Motor neuron (in vitro differentiated cells): ENCODE measurements around the gene TAF1L. TPM values are rescaled to one million over a fixed set of nuclear protein-coding genes. Genes with fewer than 3 reads are reported as not detected.
"Not testable (repeated sequence)": the region's sequence is repeated elsewhere in the genome, so short reads cannot be mapped to it uniquely, and the experiment has no call there.

Experiments
- ATAC-seq, 8 experiments: fragments of 200-7000 bp; cut with Tn5 transposase; replicated peaks in 6 of 8; 2 replicates each; pipeline ENCODE4 v1.8.0; 2021; ENCODE audit warnings: mild to moderate bottlenecking in 8 of 8, moderate library complexity in 8 of 8
- H3K27ac ChIP-seq, 2 donors: fragments of 250-450 bp; sonication (Bioruptor Pico); 2 replicates each; pipeline ENCODE4 v1.9.0; 2021; ENCODE audit warnings: antibody characterized with exemption in 2 of 2, mild to moderate bottlenecking in 2 of 2, moderate library complexity in 1 of 2
- H3K4me1 ChIP-seq, 2 donors: fragments of 250-450 bp; sonication (Bioruptor Pico); replicated peaks in 1 of 2; 2 replicates each; pipeline ENCODE4 v1.6.1; 2021; ENCODE audit warnings: antibody characterized with exemption in 2 of 2, mild to moderate bottlenecking in 2 of 2, moderate library complexity in 1 of 2
- H3K4me3 ChIP-seq, 5 donors: fragments of 250-450 bp; sonication (Bioruptor Pico); 2 replicates each; pipeline ENCODE4 v1.9.0; 2021; ENCODE audit warnings: antibody characterized with exemption in 5 of 5, mild to moderate bottlenecking in 5 of 5, moderate library complexity in 4 of 5
- WGBS, 10 experiments: fragments of 450-650 bp; shearing (Covaris generic); methylation state at CpG; one replicate each; pipeline ENCODE4 v1.0.0; 2022; 5-methylcytosine and 5-hydroxymethylcytosine counted together
- in situ Hi-C, 9 experiments: fragments of 400-800 bp; cut with MboI; loops; one replicate each; pipeline ENCODE4 v1.15.0; 2021; ENCODE audit warnings: low sequenced_read_pairs in 9 of 9, low pct_unique_long_range_greater_than_20kb in 2 of 9; ENCODE audit not compliant: unreplicated experiment in 9 of 9
- total RNA-seq, 8 experiments: library from RNA; unstranded; fragments of 300-600 nt; gene quantifications; 2 replicates each; pipeline versions ENCODE4 v1.2.3 to v1.2.4, GENCODE V29; 2022

TAF1L gene
- total RNA-seq: under 1 TPM in 6 of 8 experiments, not detected in 2; 0.09 to 0.43 (median 0.19) TPM

GRCh38 chr9:32635362-32635761 is at the start of gene TAF1L:
TSS of gene TAF1L (minus strand) at chr9:32635669. CDS start at chr9:32635579, 90 bp downstream.
- WGBS, 10 experiments: 72 to 100% (median 100%) methylated on average over 1 to 3 of the region's 23 CpGs; no CpG with 5 or more reads in 6 of the 10 experiments
- Histone ChIP-seq H3K27ac (no peak within 1 kb of the TSS), H3K4me3 (no peak within 1 kb of the TSS), H3K4me1 (no peaks in the 10 kb centered on the region)
- ATAC-seq: no peak
- in situ Hi-C loops: no loop called here

GRCh38 chr9:32681751-32682150 is 46.3 kb upstream of the TAF1L start:
- 0 to 88% (median 50%) methylated on average over 1 of the region's 1 CpG; no CpG with 5 or more reads in 2 of the 10 experiments for WGBS, 10 experiments
- in situ Hi-C loops: no loop called here
- H3K4me3 ChIP-seq: no peak overlapping the region
- H3K27ac ChIP-seq: no peak overlapping the region
- ATAC-seq: no peak
- H3K4me1 ChIP-seq: no peaks in the 10 kb centered on the region

- in situ Hi-C loops: no loop called here
- H3K4me3 ChIP-seq: no peak overlapping the region
- no peak for ATAC-seq
- H3K27ac ChIP-seq: no peak overlapping the region
- WGBS, 10 experiments: 0 to 100% (median 71%) methylated on average over 1 of the region's 1 CpG; no CpG with 5 or more reads in 5 of the 10 experiments
- no peaks in the 10 kb centered on the region for H3K4me1 ChIP-seq
Measured at GRCh38 chr9:32677931-32678330, 42.5 kb upstream of the TAF1L start.

GRCh38 chr9:32672469-32672868 is 37.0 kb upstream of the TAF1L start:
- in situ Hi-C loops: no loop called here
- WGBS, 10 experiments: 7 to 83% (median 63%) methylated on average over 1 to 6 of the region's 6 CpGs; no CpG with 5 or more reads in 1 of the 10 experiments
- Histone ChIP-seq H3K4me3 (no peak overlapping the region), H3K27ac (no peak overlapping the region), H3K4me1 (no peaks in the 10 kb centered on the region)
- no peak for ATAC-seq

GRCh38 chr9:32671333-32671732 is 35.9 kb upstream of the TAF1L start:
- ATAC-seq: no peak
- Histone ChIP-seq H3K27ac (no peak overlapping the region), H3K4me1 (no peaks in the 10 kb centered on the region), H3K4me3 (no peak overlapping the region)
- WGBS, 10 experiments: 0 to 89% (median 62%) methylated on average over 1 of the region's 1 CpG; no CpG with 5 or more reads in 6 of the 10 experiments
- in situ Hi-C loops: no loop called here

- in situ Hi-C loops: no loop called here
- H3K27ac ChIP-seq: no peak overlapping the region
- no peaks in the 10 kb centered on the region for H3K4me1 ChIP-seq
- WGBS, 10 experiments: 0 to 70% (median 20%) methylated on average over 1 to 3 of the region's 3 CpGs; no CpG with 5 or more reads in 4 of the 10 experiments
- H3K4me3 ChIP-seq: no peak overlapping the region
- ATAC-seq: peak in 2 of 8 experiments; percentile 98 to 100
Measured at GRCh38 chr9:32665101-32665500, 29.6 kb upstream of the TAF1L start.

GRCh38 chr9:32663741-32664140 is 28.3 kb upstream of the TAF1L start:
- peak in 1 of 8 experiments; percentile 21 for ATAC-seq
- H3K4me1 ChIP-seq: no peaks in the 10 kb centered on the region
- no peak overlapping the region for H3K27ac ChIP-seq
- in situ Hi-C loops: no loop called here
- no peak overlapping the region for H3K4me3 ChIP-seq
- 0 to 67% (median 43%) methylated on average over 1 to 3 of the region's 3 CpGs for WGBS, 10 experiments

- Histone ChIP-seq H3K4me1 (no peaks in the 10 kb centered on the region), H3K4me3 (no peak overlapping the region), H3K27ac (no peak overlapping the region)
- ATAC-seq: no peak
- WGBS, 10 experiments: 7 to 100% (median 59%) methylated on average over 1 to 2 of the region's 2 CpGs; no CpG with 5 or more reads in 3 of the 10 experiments
- in situ Hi-C loops: no loop called here
Measured at GRCh38 chr9:32647671-32648070, 12.2 kb upstream of the TAF1L start.

GRCh38 chr9:32644698-32645097 is 9.2 kb upstream of the TAF1L start:
- in situ Hi-C loops: no loop called here
- WGBS, 10 experiments: 0 to 86% (median 13%) methylated on average over 1 to 2 of the region's 2 CpGs; no CpG with 5 or more reads in 7 of the 10 experiments
- Histone ChIP-seq H3K27ac (no peak overlapping the region), H3K4me3 (no peak overlapping the region), H3K4me1 (no peaks in the 10 kb centered on the region)
- ATAC-seq: peak in 2 of 8 experiments; percentile 61 to 72

- in situ Hi-C loops, H3K4me1 ChIP-seq: not testable (repeated sequence)
Measured at GRCh38 chr9:32633151-32633550, 2.3 kb downstream of the TAF1L start.

GRCh38 chr9:32631991-32632390 is 3.5 kb downstream of the TAF1L start:
- WGBS, 10 experiments: 36 to 98% (median 84%) methylated on average over 2 to 8 of the region's 9 CpGs; no CpG with 5 or more reads in 3 of the 10 experiments
- Histone ChIP-seq H3K27ac (no peak overlapping the region), H3K4me1 (no peaks in the 10 kb centered on the region), H3K4me3 (no peak overlapping the region)
- in situ Hi-C loops: no loop called here
- no peak for ATAC-seq

More at GRCh38 chr9:32633151-32633550, 2.3 kb downstream of the TAF1L start:
- H3K4me3 ChIP-seq, H3K27ac ChIP-seq, ATAC-seq: not testable (repeated sequence)
- 0 to 79% (median 69%) methylated on average over 1 to 5 of the region's 5 CpGs; no CpG with 5 or more reads in 3 of the 10 experiments for WGBS, 10 experiments

GRCh38 chr9:32627394-32627954 is 8.0 kb downstream of the TAF1L start:
- in situ Hi-C loops: no loop called here
- no peaks in the 10 kb centered on the region for H3K4me1 ChIP-seq
- no peak overlapping the region for H3K27ac ChIP-seq
- no peak for ATAC-seq
- no peak overlapping the region for H3K4me3 ChIP-seq

GRCh38 chr9:32625320-32625719 is 10.1 kb downstream of the TAF1L start:
- ATAC-seq: no peak
- Histone ChIP-seq H3K4me3 (no peak overlapping the region), H3K27ac (no peak overlapping the region), H3K4me1 (no peaks in the 10 kb centered on the region)
- in situ Hi-C loops: no loop called here
- 0 to 86% (median 72%) methylated on average over 1 to 2 of the region's 2 CpGs for WGBS, 10 experiments

GRCh38 chr9:32622948-32623347 is 12.5 kb downstream of the TAF1L start:
- no peak for ATAC-seq
- 0 to 100% (median 50%) methylated on average over 1 of the region's 1 CpG; no CpG with 5 or more reads in 1 of the 10 experiments for WGBS, 10 experiments
- in situ Hi-C loops: no loop called here
- Histone ChIP-seq H3K4me1 (no peaks in the 10 kb centered on the region), H3K4me3 (no peak overlapping the region), H3K27ac (no peak overlapping the region)
